GM12891 (cell line): Measurements from ENCODE around the gene SFN.

Experiments
- POLR2A ChIP-seq: IDR thresholded peaks from 2 replicates; pipeline ENCODE4 v1.6.1; 2011; ENCODE audit warnings: low read depth, low read length, control low read depth
- POLR2AphosphoS5 ChIP-seq: IDR thresholded peaks from 2 replicates; pipeline ENCODE4 v1.6.1; 2011; ENCODE audit warnings: low read depth, low read length, control low read depth
- SPI1 ChIP-seq: IDR thresholded peaks from 2 replicates; pipeline ENCODE4 v1.6.1; 2011; ENCODE audit warnings: low read depth, low read length, control low read depth
- TAF1 ChIP-seq: IDR thresholded peaks from 2 replicates; pipeline ENCODE4 v1.6.1; 2011; ENCODE audit warnings: low read depth, low read length, control low read depth

GRCh38 chr1:26877326-26877725, 14.4 kb downstream of the SFN start:
- TF ChIP-seq SPI1 = no peak
- no peak for TF ChIP-seq POLR2AphosphoS5
- no peak for TF ChIP-seq POLR2A
- TF ChIP-seq TAF1 = no peak
